Ecto neural progenitor cell (in vitro differentiated cells): ENCODE measurements around the gene DUSP3.
"Not testable (repeated sequence)": the region's sequence is repeated elsewhere in the genome, so short reads cannot be mapped to it uniquely, and the experiment has no call there.

Source experiments
- DNase-seq: peaks from one replicate; pipeline ENCODE4 v3.0.0-alpha.2; 2018; ENCODE audit warnings: low spot score

The DUSP3 gene

GRCh38 chr17:43800736-43801135 lies 22.0 kb upstream of the DUSP3 start:
- no peak for DNase-seq

GRCh38 chr17:43799047-43799446 lies 20.3 kb upstream of the DUSP3 start:
- DNase-seq, result no peak

GRCh38 chr17:43798024-43798423 lies 19.2 kb upstream of the DUSP3 start:
- not testable (repeated sequence) for DNase-seq

GRCh38 chr17:43792668-43793067 lies 13.9 kb upstream of the DUSP3 start:
- not testable (repeated sequence) for DNase-seq

- no peak for DNase-seq
Observed at GRCh38 chr17:43791589-43791988, 12.8 kb upstream of the DUSP3 start.

- no peak for DNase-seq
Observed at GRCh38 chr17:43790311-43790940, 11.6 kb upstream of the DUSP3 start.

GRCh38 chr17:43789482-43789881 lies 10.7 kb upstream of the DUSP3 start:
- DNase-seq, result no peak

- DNase-seq, result no peak
Observed at GRCh38 chr17:43788540-43788939, 9.8 kb upstream of the DUSP3 start.

- DNase-seq, result no peak
Observed at GRCh38 chr17:43787728-43788127, 9.0 kb upstream of the DUSP3 start.

GRCh38 chr17:43784628-43785101 lies 5.9 kb upstream of the DUSP3 start:
- DNase-seq, result no peak

GRCh38 chr17:43784068-43784467 lies 5.3 kb upstream of the DUSP3 start:
- no peak for DNase-seq

GRCh38 chr17:43782913-43783680 lies 4.3 kb upstream of the DUSP3 start:
- DNase-seq, result no peak

- DNase-seq, result no peak
Observed at GRCh38 chr17:43780135-43780534, 1.4 kb upstream of the DUSP3 start, which contains the start of gene CFAP97D1. TSS of gene CFAP97D1 (plus strand) at chr17:43780435. CDS start at chr17:43780463, 28 bp downstream.

GRCh38 chr17:43779145-43780125 lies 658 bp upstream of the DUSP3 start:
- DNase-seq, result no peak

- DNase-seq, result no peak
Observed at GRCh38 chr17:43774304-43775250, 4.2 kb downstream of the DUSP3 start.

- no peak for DNase-seq
Observed at GRCh38 chr17:43772877-43773648, 5.7 kb downstream of the DUSP3 start.

GRCh38 chr17:43771463-43771862 lies 7.3 kb downstream of the DUSP3 start:
- no peak for DNase-seq

- DNase-seq, result no peak
Observed at GRCh38 chr17:43770957-43771356, 7.8 kb downstream of the DUSP3 start.

GRCh38 chr17:43769859-43770258 lies 8.9 kb downstream of the DUSP3 start:
- DNase-seq, result no peak

GRCh38 chr17:43769426-43769825 lies 9.4 kb downstream of the DUSP3 start:
- DNase-seq, result no peak
